ENCODE results near the gene PHKG2. TPM values are rescaled to one million over a fixed set of nuclear protein-coding genes. Genes with fewer than 3 reads are reported as not detected.

Gene PHKG2
- total RNA-seq, 1 donor from 2014 or later, result 26.0 TPM

DNA sequence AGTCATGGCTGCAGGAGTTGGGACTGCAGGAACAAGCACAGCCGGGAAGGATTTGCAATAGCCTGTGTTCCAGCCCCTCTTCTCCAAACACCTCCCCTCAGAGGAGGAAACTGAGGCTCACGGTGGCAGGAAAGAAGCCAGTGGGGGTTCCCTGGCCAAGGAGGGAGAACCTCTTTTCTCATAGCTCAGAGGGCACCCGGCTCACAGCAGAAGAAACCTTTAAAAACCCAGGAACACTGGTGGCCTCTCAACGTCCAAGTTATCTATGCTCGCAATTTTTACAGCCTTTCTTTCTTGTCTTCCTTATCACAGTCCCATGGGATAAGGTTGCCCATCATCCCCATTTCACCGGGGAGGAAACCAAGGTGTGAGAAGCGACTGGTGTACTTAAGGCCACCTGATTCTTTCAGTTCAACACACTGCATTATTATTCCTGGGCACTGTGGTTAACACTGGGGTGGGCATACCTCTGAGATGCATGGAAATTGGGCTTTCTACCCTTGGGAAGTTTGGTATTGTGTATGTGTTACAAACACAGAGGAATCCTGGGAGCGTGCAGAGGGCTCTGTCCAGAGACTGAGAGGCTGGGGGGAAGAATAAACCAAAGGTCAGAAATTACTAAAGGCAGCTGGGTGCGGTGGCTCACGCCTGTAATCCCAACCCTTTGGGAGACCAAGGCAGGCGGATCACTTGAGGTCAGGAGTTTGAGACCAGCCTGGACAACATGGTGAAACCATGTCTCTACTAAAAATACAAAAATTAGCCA, 39.6 kb downstream of the PHKG2 start:
- no peaks in the 10 kb centered on the region for H3K27me3 ChIP-seq
- peaks cover 8% of the 10 kb centered on the region for H3K4me1 ChIP-seq
- DNase-seq (no peak), ATAC-seq (no peak)
- H3K9me3 ChIP-seq, result no peaks in the 10 kb centered on the region
- H3K4me3 ChIP-seq, result peak overlapping the region; percentile 92
- peaks cover 4% of the 10 kb centered on the region for H3K36me3 ChIP-seq
- peak overlapping the region; percentile 92 for H3K27ac ChIP-seq
- intact Hi-C loops (cut with DNase I), result no loop called here
- TF ChIP-seq, protein P1, sequence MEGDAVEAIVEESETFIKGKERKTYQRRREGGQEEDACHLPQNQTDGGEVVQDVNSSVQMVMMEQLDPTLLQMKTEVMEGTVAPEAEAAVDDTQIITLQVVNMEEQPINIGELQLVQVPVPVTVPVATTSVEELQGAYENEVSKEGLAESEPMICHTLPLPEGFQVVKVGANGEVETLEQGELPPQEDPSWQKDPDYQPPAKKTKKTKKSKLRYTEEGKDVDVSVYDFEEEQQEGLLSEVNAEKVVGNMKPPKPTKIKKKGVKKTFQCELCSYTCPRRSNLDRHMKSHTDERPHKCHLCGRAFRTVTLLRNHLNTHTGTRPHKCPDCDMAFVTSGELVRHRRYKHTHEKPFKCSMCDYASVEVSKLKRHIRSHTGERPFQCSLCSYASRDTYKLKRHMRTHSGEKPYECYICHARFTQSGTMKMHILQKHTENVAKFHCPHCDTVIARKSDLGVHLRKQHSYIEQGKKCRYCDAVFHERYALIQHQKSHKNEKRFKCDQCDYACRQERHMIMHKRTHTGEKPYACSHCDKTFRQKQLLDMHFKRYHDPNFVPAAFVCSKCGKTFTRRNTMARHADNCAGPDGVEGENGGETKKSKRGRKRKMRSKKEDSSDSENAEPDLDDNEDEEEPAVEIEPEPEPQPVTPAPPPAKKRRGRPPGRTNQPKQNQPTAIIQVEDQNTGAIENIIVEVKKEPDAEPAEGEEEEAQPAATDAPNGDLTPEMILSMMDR (IDR thresholded peaks at IDR 0.05), result no peak

DNA sequence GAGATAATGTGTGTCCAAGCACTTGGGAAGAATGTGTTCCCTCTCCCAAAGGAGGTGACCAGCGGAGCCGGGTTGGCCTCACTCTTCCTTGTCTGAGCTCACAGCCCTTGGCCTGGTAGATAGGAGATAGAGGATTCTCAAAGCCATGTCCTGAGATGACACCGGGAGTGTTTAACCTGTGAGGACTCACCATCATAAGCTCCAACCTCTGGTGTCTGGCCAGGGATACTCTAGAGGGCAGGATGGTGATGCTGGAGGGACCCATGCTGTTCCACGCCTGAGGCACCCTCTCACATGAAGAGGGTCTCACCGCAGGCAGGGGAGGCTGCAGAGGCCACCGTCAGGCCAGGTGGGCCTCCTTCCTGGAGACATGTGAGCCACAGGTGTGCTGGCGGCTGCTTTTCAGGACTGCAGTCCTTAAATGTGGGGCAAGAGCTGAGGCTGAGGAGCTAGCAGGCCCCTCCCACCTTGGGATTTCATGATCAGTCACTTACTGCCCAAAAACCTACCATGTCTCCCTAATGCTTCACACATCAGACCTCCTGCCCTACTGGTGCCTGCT, 45.4 kb downstream of the PHKG2 start:
- no peaks in the 10 kb centered on the region for H3K27me3 ChIP-seq
- H3K9me3 ChIP-seq, result no peaks in the 10 kb centered on the region
- no peak overlapping the region for H3K27ac ChIP-seq
- no peaks in the 10 kb centered on the region for H3K4me1 ChIP-seq
- no peaks in the 10 kb centered on the region for H3K36me3 ChIP-seq
- intact Hi-C loops (cut with DNase I), result no loop called here
- DNase-seq, result no peak
- no peak for ATAC-seq
- no peak overlapping the region for H3K4me3 ChIP-seq
- TF ChIP-seq, protein P1 (IDR thresholded peaks at IDR 0.05), result no peak

DNA sequence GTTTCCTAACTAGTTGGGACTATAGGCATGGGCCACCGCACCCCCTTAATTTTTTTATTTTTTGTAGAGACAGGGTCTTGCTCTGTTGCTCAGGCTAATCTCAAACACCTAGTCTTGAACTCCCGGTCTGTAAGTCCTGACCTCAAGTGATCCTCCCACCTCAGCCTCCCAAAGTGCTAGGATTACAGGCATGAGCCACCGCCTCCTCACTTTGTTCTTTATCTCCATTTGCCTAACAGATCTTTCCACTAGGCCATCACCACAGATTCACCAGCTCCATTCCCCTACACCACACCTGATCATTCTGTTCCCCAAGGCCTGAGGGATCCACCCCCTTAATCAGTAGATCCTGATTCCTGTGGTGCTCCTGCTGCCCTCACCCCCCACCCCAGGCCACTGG, 46.4 kb downstream of the PHKG2 start:
- Histone ChIP-seq H3K4me3 (no peak overlapping the region), H3K36me3 (no peaks in the 10 kb centered on the region), H3K27ac (no peak overlapping the region), H3K27me3 (no peaks in the 10 kb centered on the region), H3K4me1 (no peaks in the 10 kb centered on the region), H3K9me3 (no peaks in the 10 kb centered on the region)
- no peak for DNase-seq
- intact Hi-C loops (cut with DNase I), result no loop called here
- ATAC-seq, result no peak
- TF ChIP-seq, protein P1 (IDR thresholded peaks at IDR 0.05), result no peak

DNA sequence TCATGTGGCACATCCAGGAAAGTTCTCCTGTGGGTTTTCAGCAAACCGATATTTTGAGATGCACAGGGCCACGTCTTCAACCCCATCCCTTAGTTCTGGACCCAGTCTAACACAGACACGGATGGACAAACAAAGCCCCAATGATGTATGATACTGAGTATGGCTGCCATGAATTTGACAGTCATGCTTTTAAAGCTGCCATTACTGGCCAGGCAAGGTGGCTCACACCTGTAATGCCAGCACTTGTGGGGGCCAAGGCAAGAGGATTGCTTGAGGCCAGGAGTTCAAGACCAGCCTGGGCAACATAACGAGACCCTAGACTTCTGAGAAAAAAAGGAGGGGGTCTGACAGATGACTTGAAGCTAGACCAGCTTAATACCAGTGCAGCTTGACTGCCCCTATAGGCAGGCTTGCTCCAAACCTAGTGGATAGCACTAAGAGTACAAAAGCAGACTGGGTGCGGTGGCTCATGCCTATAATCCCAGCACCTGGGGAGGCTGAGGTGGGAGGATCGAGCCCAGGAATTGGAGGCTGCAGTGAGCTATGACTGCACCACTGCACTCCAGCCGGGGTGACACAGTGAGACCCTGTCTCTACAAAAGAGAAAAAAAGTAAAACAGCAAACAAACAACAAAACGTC, 49.6 kb downstream of the PHKG2 start:
- intact Hi-C loops (cut with DNase I), result no loop called here
- ATAC-seq, result no peak

More for the DNA sequence above, 49.6 kb downstream of the PHKG2 start:
- no peak overlapping the region for H3K27ac ChIP-seq
- no peaks in the 10 kb centered on the region for H3K27me3 ChIP-seq
- no peak overlapping the region for H3K4me3 ChIP-seq
- TF ChIP-seq, protein P1 (IDR thresholded peaks at IDR 0.05), result no peak
- no peak for DNase-seq
- no peaks in the 10 kb centered on the region for H3K9me3 ChIP-seq
- no peaks in the 10 kb centered on the region for H3K4me1 ChIP-seq
- H3K36me3 ChIP-seq, result no peaks in the 10 kb centered on the region

Other genes starting within 250 kb of the PHKG2 start
- gene ZNF768, start 221.9 kb upstream of the PHKG2 start, total RNA-seq, result 25.8 TPM
- 11.5 TPM for gene ZNF747, start 213.6 kb upstream of the PHKG2 start, total RNA-seq
- gene ZNF764, start 190.1 kb upstream of the PHKG2 start, total RNA-seq, result 10.6 TPM
- gene ZNF688, start 176.7 kb upstream of the PHKG2 start, total RNA-seq, result 13.1 TPM
- gene ZNF785, start 162.7 kb upstream of the PHKG2 start, total RNA-seq, result 16.3 TPM
- 7.2 TPM for gene ZNF689, start 138.0 kb upstream of the PHKG2 start, total RNA-seq
- 48.2 TPM for gene PRR14, start 97.5 kb upstream of the PHKG2 start, total RNA-seq
- 65.0 TPM for gene FBRS, start 90.0 kb upstream of the PHKG2 start, total RNA-seq
- gene SRCAP, start 49.3 kb upstream of the PHKG2 start, total RNA-seq, result 66.6 TPM
- 5.5 TPM for gene CFAP119, start 13.6 kb downstream of the PHKG2 start, total RNA-seq
- gene RNF40, start 13.9 kb downstream of the PHKG2 start, total RNA-seq, result 93.6 TPM
- 13.3 TPM for gene ZNF629, start 38.8 kb downstream of the PHKG2 start, total RNA-seq
- gene BCL7C, start 145.7 kb downstream of the PHKG2 start, total RNA-seq, result 25.3 TPM
- gene CTF1, start 148.2 kb downstream of the PHKG2 start, total RNA-seq, result 9.3 TPM
- gene FBXL19, start 175.1 kb downstream of the PHKG2 start, total RNA-seq, result 13.4 TPM
- gene ORAI3, start 200.6 kb downstream of the PHKG2 start, total RNA-seq, result 19.5 TPM
- 18.6 TPM for gene SETD1A, start 209.3 kb downstream of the PHKG2 start, total RNA-seq
- gene HSD3B7, start 236.8 kb downstream of the PHKG2 start, total RNA-seq, result 30.4 TPM

Measured in upper lobe of right lung (tissue), 1 donor.